HEK293 (cell line): ENCODE results near the gene PRKCZ.

ENCODE experiments used
- CTCF ChIA-PET: fragments of 350-600 bp; formaldehyde crosslinking; extraction: SDS; loops from one replicate; lab custom pipeline; 2021; ENCODE audit warnings: antibody characterized with exemption; lab: Yijun Ruan, JAX
- POLR2A ChIA-PET: fragments of 300-600 bp; formaldehyde crosslinking; extraction: SDS; loops from one replicate; lab custom pipeline; 2020; ENCODE audit warnings: antibody characterized with exemption, inconsistent platforms; lab: Yijun Ruan, JAX
- H3K27ac ChIP-seq: fragments of 200-500 bp; sonication (Bioruptor generic); 2 replicates; pipeline ENCODE4 v1.5.1; 2014; ENCODE audit warnings: low read depth, low read length, control low read depth, inconsistent platforms; ENCODE audit errors: extremely low read depth
- H3K36me3 ChIP-seq, 2 experiments: fragments of 200-500 bp in 1 of 2; sonication (Bioruptor generic) in 1 of 2; 1 replicate in 1 of 2; 2 replicates in 1 of 2; pipeline ENCODE4 v1.5.1; 2014 to 2017; ENCODE audit warnings: inconsistent platforms in 2 of 2, low read length in 2 of 2; ENCODE audit not compliant: control insufficient read depth in 2 of 2, insufficient read depth in 1 of 2
- H3K4me1 ChIP-seq: fragments of 200-500 bp; sonication (Bioruptor generic); 2 replicates; pipeline ENCODE4 v1.5.1; 2014; ENCODE audit warnings: mild to moderate bottlenecking, low read length, inconsistent platforms; ENCODE audit not compliant: control insufficient read depth, insufficient read depth
- H3K4me3 ChIP-seq: 2 replicates; pipeline ENCODE4 v1.5.1; 2011; ENCODE audit warnings: low read depth, mild to moderate bottlenecking, control low read depth, low read length, moderate library complexity
- H3K9me3 ChIP-seq: fragments of 200-500 bp; sonication (Bioruptor generic); 2 replicates; pipeline ENCODE4 v1.5.1; 2014; ENCODE audit warnings: low read depth, low read length, inconsistent platforms; ENCODE audit not compliant: control insufficient read depth, insufficient read depth
- BCL11B ChIP-seq: fragments of 450-650 bp; formaldehyde crosslinking; IDR thresholded peaks from 2 replicates; pipeline ENCODE4 v1.5.1; 2016; ENCODE audit warnings: low read depth, missing biosample characterization, missing genetic modification characterization
- EGR2 ChIP-seq: fragments of 450-650 bp; formaldehyde crosslinking; IDR thresholded peaks from 2 replicates; pipeline ENCODE4 v1.5.1; 2016; ENCODE audit warnings: low read depth, missing biosample characterization, missing genetic modification characterization
- KLF7 ChIP-seq: fragments of 450-650 bp; formaldehyde crosslinking; IDR thresholded peaks from 2 replicates; pipeline ENCODE4 v1.5.1; 2016; ENCODE audit warnings: missing biosample characterization, missing genetic modification characterization, borderline replicate concordance
- OVOL3 ChIP-seq: fragments of 450-650 bp; formaldehyde crosslinking; IDR thresholded peaks from 2 replicates; pipeline ENCODE4 v1.5.1; 2016; ENCODE audit warnings: missing biosample characterization, missing genetic modification characterization
- PRDM2 ChIP-seq: fragments of 450-650 bp; formaldehyde crosslinking; IDR thresholded peaks from 2 replicates; pipeline ENCODE4 v1.5.1; 2016; ENCODE audit warnings: missing biosample characterization, missing genetic modification characterization, borderline replicate concordance
- SCRT2 ChIP-seq: fragments of 450-650 bp; formaldehyde crosslinking; IDR thresholded peaks from 2 replicates; pipeline ENCODE4 v1.5.1; 2016; ENCODE audit warnings: missing biosample characterization, missing genetic modification characterization
- ZFHX2 ChIP-seq: fragments of 450-650 bp; formaldehyde crosslinking; conservative IDR thresholded peaks from 2 replicates; pipeline ENCODE4 v1.5.1; 2016; ENCODE audit warnings: missing biosample characterization, missing genetic modification characterization
- ZNF138 ChIP-seq: fragments of 450-650 bp; formaldehyde crosslinking; IDR thresholded peaks from 2 replicates; pipeline ENCODE4 v1.5.1; 2016; ENCODE audit warnings: missing biosample characterization, missing genetic modification characterization, borderline replicate concordance
- ZNF169 ChIP-seq: fragments of 450-650 bp; formaldehyde crosslinking; IDR thresholded peaks from 2 replicates; pipeline ENCODE4 v1.5.1; 2016; ENCODE audit warnings: missing biosample characterization, missing genetic modification characterization
- ZNF239 ChIP-seq: fragments of 450-650 bp; formaldehyde crosslinking; IDR thresholded peaks from 2 replicates; pipeline ENCODE4 v1.5.1; 2016; ENCODE audit warnings: missing biosample characterization, missing genetic modification characterization
- ZNF423 ChIP-seq: fragments of 450-650 bp; formaldehyde crosslinking; IDR thresholded peaks from 2 replicates; pipeline ENCODE4 v1.5.1; 2016; ENCODE audit warnings: missing biosample characterization, missing genetic modification characterization
- ZNF518A ChIP-seq: fragments of 450-650 bp; formaldehyde crosslinking; conservative IDR thresholded peaks from 2 replicates; pipeline ENCODE4 v1.5.1; 2016; ENCODE audit warnings: low read depth, missing biosample characterization, missing genetic modification characterization
- ZNF571 ChIP-seq: fragments of 450-650 bp; formaldehyde crosslinking; IDR thresholded peaks from 2 replicates; pipeline ENCODE4 v1.5.0; 2017; ENCODE audit warnings: missing biosample characterization, missing genetic modification characterization
- ZNF596 ChIP-seq: fragments of 450-650 bp; IDR thresholded peaks from 2 replicates; pipeline ENCODE4 v1.5.0; 2018; ENCODE audit warnings: missing biosample characterization, mild to moderate bottlenecking, missing genetic modification characterization, moderate library complexity
- ZNF791 ChIP-seq: fragments of 450-650 bp; formaldehyde crosslinking; IDR thresholded peaks from 2 replicates; pipeline ENCODE4 v1.5.1; 2016; ENCODE audit warnings: missing biosample characterization, missing genetic modification characterization
- TF ChIP-seq, protein P1 (sequence below): fragments of 450-650 bp; formaldehyde crosslinking; IDR thresholded peaks from 2 replicates; pipeline ENCODE4 v1.5.1; 2016; ENCODE audit warnings: missing biosample characterization, missing genetic modification characterization
- TF ChIP-seq, protein P2 (sequence below): fragments of 450-650 bp; formaldehyde crosslinking; IDR thresholded peaks from 2 replicates; pipeline ENCODE4 v1.5.1; 2017; ENCODE audit warnings: missing biosample characterization, missing genetic modification characterization
- TF ChIP-seq, protein P3 (sequence below): fragments of 450-650 bp; formaldehyde crosslinking; IDR thresholded peaks from 2 replicates; pipeline ENCODE4 v1.5.1; 2016; ENCODE audit warnings: missing biosample characterization, missing genetic modification characterization
- TF ChIP-seq, protein P4 (sequence below): fragments of 450-650 bp; formaldehyde crosslinking; IDR thresholded peaks from 2 replicates; pipeline ENCODE4 v1.5.1; 2016; ENCODE audit warnings: missing biosample characterization, missing genetic modification characterization

PRKCZ gene

DNA sequence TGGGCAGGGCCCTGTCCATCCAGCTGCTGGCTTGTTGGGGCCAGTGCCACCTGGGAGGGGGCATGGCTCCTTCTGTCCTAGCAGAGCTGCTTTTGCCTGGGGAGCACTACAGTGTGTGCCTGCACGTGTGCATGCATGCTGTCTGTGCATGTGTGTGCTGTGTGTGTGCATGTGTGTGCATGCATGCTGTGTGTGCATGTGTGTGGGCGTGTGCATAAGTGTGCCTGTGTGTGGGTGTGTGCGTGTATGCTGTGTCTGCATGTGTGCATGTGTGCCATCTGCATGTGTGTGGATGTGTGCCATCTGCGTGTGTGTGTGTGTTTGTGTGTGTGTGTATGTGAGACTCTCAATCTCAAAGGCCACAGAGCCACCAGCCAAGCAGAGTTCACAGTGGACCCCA lies 8.3 kb upstream of the PRKCZ start (continued):
- TF ChIP-seq SCRT2 (tag by site-specific recombination), result no peak
- no peak for TF ChIP-seq ZNF169
- TF ChIP-seq BCL11B (tag by site-specific recombination), result no peak
- TF ChIP-seq ZNF596, result no peak
- no peak for TF ChIP-seq ZNF571 (tag by site-specific recombination)
- peak; percentile 81 for TF ChIP-seq ZFHX2 (tag by site-specific recombination)
- no peak for TF ChIP-seq PRDM2 (tag by site-specific recombination)
- no peak for TF ChIP-seq KLF7 (tag by site-specific recombination)
- TF ChIP-seq, protein P1, sequence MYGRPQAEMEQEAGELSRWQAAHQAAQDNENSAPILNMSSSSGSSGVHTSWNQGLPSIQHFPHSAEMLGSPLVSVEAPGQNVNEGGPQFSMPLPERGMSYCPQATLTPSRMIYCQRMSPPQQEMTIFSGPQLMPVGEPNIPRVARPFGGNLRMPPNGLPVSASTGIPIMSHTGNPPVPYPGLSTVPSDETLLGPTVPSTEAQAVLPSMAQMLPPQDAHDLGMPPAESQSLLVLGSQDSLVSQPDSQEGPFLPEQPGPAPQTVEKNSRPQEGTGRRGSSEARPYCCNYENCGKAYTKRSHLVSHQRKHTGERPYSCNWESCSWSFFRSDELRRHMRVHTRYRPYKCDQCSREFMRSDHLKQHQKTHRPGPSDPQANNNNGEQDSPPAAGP (tag by site-specific recombination), result no peak
- no peak for TF ChIP-seq ZNF791 (tag by site-specific recombination)
- TF ChIP-seq EGR2 (tag by site-specific recombination), result peak; percentile 59
- TF ChIP-seq, protein P2, sequence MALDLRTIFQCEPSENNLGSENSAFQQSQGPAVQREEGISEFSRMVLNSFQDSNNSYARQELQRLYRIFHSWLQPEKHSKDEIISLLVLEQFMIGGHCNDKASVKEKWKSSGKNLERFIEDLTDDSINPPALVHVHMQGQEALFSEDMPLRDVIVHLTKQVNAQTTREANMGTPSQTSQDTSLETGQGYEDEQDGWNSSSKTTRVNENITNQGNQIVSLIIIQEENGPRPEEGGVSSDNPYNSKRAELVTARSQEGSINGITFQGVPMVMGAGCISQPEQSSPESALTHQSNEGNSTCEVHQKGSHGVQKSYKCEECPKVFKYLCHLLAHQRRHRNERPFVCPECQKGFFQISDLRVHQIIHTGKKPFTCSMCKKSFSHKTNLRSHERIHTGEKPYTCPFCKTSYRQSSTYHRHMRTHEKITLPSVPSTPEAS (tag by site-specific recombination), result peak; percentile 96

- Histone ChIP-seq H3K36me3 (no peaks in the 10 kb centered on the region), H3K27ac (no peak overlapping the region), H3K9me3 (no peaks in the 10 kb centered on the region), H3K4me1 (no peaks in the 10 kb centered on the region), H3K4me3 (no peak overlapping the region)
- POLR2A ChIA-PET, result interaction anchor here (0.6 kb wide), 1 partner anchor 277 kb away, joined by 5 read pairs; no protein-coding TSS in a partner anchor
- no peak for TF ChIP-seq ZNF239 (tag by site-specific recombination)
- TF ChIP-seq ZNF423 (tag by site-specific recombination), result no peak
- TF ChIP-seq, protein P3, sequence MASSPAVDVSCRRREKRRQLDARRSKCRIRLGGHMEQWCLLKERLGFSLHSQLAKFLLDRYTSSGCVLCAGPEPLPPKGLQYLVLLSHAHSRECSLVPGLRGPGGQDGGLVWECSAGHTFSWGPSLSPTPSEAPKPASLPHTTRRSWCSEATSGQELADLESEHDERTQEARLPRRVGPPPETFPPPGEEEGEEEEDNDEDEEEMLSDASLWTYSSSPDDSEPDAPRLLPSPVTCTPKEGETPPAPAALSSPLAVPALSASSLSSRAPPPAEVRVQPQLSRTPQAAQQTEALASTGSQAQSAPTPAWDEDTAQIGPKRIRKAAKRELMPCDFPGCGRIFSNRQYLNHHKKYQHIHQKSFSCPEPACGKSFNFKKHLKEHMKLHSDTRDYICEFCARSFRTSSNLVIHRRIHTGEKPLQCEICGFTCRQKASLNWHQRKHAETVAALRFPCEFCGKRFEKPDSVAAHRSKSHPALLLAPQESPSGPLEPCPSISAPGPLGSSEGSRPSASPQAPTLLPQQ (tag by site-specific recombination), result no peak
- no peak for TF ChIP-seq ZNF518A (tag by site-specific recombination)
- TF ChIP-seq ZNF138 (tag by site-specific recombination), result no peak
- no peak for TF ChIP-seq OVOL3 (tag by site-specific recombination)
- TF ChIP-seq, protein P4, sequence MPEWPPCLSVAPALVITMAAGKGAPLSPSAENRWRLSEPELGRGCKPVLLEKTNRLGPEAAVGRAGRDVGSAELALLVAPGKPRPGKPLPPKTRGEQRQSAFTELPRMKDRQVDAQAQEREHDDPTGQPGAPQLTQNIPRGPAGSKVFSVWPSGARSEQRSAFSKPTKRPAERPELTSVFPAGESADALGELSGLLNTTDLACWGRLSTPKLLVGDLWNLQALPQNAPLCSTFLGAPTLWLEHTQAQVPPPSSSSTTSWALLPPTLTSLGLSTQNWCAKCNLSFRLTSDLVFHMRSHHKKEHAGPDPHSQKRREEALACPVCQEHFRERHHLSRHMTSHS (tag by site-specific recombination), result no peak
- CTCF ChIA-PET, result interaction anchor here (0.5 to 5.4 kb wide), 13 partner anchors 8 to 293 kb away, joined by 3 to 118 read pairs (median 4); no protein-coding TSS in a partner anchor
Measured at GRCh38 chr1:2042830-2043773, 7.1 kb upstream of the PRKCZ start.
